ENCODE measurements around the gene HGD. TPM values are rescaled to one million over a fixed set of nuclear protein-coding genes. Genes with fewer than 3 reads are reported as not detected.

HGD gene
- total and polyA plus RNA-seq, 2 of the 13 experiments (the other 11 are each of a cell fraction or from before 2014, with no cell fraction given) = 265 to 398 TPM

- no peak for TF ChIP-seq ZBTB39 (CRISPR knock-in tag; IDR thresholded peaks at IDR 0.05)
- peak; percentile 87; the same call in 1 of the 2 replicates for TF ChIP-seq ZNF430 (CRISPR knock-in tag; IDR thresholded peaks at IDR 0.05)
- peak; percentile 58; the same call in 1 of the 2 replicates for TF ChIP-seq JUND (CRISPR knock-in tag; IDR thresholded peaks at IDR 0.05)
- TF ChIP-seq FOXK2 (IDR thresholded peaks at IDR 0.05) = no peak; the same call in 1 of the 2 replicates
- peak; percentile 83 for TF ChIP-seq ISL2 (CRISPR knock-in tag; IDR thresholded peaks at IDR 0.05)
- TF ChIP-seq ZNF784 (CRISPR knock-in tag; IDR thresholded peaks at IDR 0.05; ENCODE audit: borderline replicate concordance) = no peak
- TF ChIP-seq ZNF660 (CRISPR knock-in tag; IDR thresholded peaks at IDR 0.05; ENCODE audit: borderline replicate concordance, low read depth) = no peak
- TF ChIP-seq ZNF800 (CRISPR knock-in tag; IDR thresholded peaks at IDR 0.05) = no peak
- no peak for TF ChIP-seq ZNF616 (CRISPR knock-in tag; IDR thresholded peaks at IDR 0.05; ENCODE audit: low read depth)
Measured at GRCh38 chr3:120682095-120682681, at the start of gene HGD (continued).

All from HepG2 (cell line).